ENCODE measurements around the gene CENPW.

CENPW gene

GRCh38 chr6:126339796-126340609 lies at the start of gene CENPW:
Gene CENPW, plus strand, starts transcription at chr6:126340115. Its CDS starts 159 bp downstream, at chr6:126340274.
- DNase-seq: peak; percentile 72

- no peak for DNase-seq
Measured at GRCh38 chr6:126293891-126294524, 45.9 kb upstream of the CENPW start.

GRCh38 chr6:126300126-126300525 lies 39.8 kb upstream of the CENPW start:
- no peak for DNase-seq

GRCh38 chr6:126300735-126301134 lies 39.2 kb upstream of the CENPW start:
- DNase-seq: no peak

- no peak for DNase-seq
Measured at GRCh38 chr6:126302191-126302590, 37.7 kb upstream of the CENPW start.

GRCh38 chr6:126307849-126308248 lies 32.1 kb upstream of the CENPW start:
- DNase-seq: peak; percentile 28

- DNase-seq: no peak
Measured at GRCh38 chr6:126308362-126308761, 31.6 kb upstream of the CENPW start.

- no peak for DNase-seq
Measured at GRCh38 chr6:126312013-126312665, 27.8 kb upstream of the CENPW start.

- DNase-seq: no peak
Measured at GRCh38 chr6:126313941-126314340, 26.0 kb upstream of the CENPW start.

GRCh38 chr6:126318797-126319196 lies 21.1 kb upstream of the CENPW start:
- no peak for DNase-seq

- DNase-seq: no peak
Measured at GRCh38 chr6:126333729-126334128, 6.2 kb upstream of the CENPW start.

- no peak for DNase-seq
Measured at GRCh38 chr6:126335210-126335609, 4.7 kb upstream of the CENPW start.

- DNase-seq: no peak
Measured at GRCh38 chr6:126337323-126337722, 2.6 kb upstream of the CENPW start.

GRCh38 chr6:126341126-126341525 lies 1.2 kb downstream of the CENPW start:
- no peak for DNase-seq

- no peak for DNase-seq
Measured at GRCh38 chr6:126344181-126344580, 4.3 kb downstream of the CENPW start.

GRCh38 chr6:126351960-126352359 lies 12.0 kb downstream of the CENPW start:
- DNase-seq: no peak

GRCh38 chr6:126352514-126352913 lies 12.6 kb downstream of the CENPW start:
- no peak for DNase-seq

- no peak for DNase-seq
Measured at GRCh38 chr6:126356526-126356925, 16.6 kb downstream of the CENPW start.

GRCh38 chr6:126359936-126360537 lies 20.1 kb downstream of the CENPW start:
- DNase-seq: no peak

- no peak for DNase-seq
Measured at GRCh38 chr6:126361832-126362440, 22.0 kb downstream of the CENPW start.

GRCh38 chr6:126367849-126368248 lies 27.9 kb downstream of the CENPW start:
- DNase-seq: no peak

- no peak for DNase-seq
Measured at GRCh38 chr6:126372626-126373025, 32.7 kb downstream of the CENPW start.

- no peak for DNase-seq
Measured at GRCh38 chr6:126373344-126373743, 33.4 kb downstream of the CENPW start.
